Hippocampal formation (tissue), 2 donors: ENCODE measurements around the gene OR6B2.

Experiments
- DNase-seq, 2 donors: peaks; one replicate each; lab custom pipeline; 2025; lab: John Stamatoyannopoulos, UW

OR6B2 gene

GRCh38 chr2:240041363-240041762, 11.1 kb upstream of the OR6B2 start:
- no peak for DNase-seq

DNA sequence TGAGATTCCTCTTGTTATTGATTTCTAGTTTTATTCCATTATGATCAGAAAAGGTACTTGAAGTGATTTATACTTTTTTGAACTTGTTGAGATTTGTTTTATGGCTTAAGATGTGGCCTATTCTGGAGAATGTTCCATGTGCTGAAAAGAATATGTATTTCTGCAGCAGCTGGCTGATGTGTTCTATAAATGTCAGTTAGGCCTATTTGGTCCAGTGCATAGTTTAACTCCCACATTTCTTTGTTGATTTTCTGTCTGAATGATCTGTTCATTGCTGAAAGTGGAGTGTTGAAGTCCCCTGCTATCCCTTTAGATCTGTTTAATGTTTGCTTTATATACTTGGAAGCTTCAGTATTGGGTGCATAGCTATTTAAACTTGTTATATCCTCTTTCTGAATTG, 7.1 kb upstream of the OR6B2 start:
- no peak for DNase-seq

DNA sequence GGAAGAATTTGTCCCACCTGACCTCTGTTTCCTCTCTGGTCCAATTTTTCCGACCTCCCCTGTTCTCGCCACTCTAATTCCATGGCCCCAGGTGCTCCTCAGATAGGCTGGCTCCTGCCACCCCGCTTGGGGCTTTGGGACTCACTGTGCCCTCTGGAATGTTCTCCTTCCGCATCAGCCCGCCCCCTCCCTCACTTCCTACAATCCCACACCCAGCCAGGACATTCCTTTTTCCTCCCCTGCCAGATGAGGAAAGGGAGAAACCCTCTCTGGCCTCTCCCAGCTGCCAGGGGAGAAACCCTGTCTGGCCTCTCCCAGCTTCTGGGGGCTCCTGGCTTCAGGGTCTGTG, 3.1 kb upstream of the OR6B2 start:
- DNase-seq, result no peak

- DNase-seq, result no peak
Observed at GRCh38 chr2:240032406-240033329, 2.4 kb upstream of the OR6B2 start.

DNA sequence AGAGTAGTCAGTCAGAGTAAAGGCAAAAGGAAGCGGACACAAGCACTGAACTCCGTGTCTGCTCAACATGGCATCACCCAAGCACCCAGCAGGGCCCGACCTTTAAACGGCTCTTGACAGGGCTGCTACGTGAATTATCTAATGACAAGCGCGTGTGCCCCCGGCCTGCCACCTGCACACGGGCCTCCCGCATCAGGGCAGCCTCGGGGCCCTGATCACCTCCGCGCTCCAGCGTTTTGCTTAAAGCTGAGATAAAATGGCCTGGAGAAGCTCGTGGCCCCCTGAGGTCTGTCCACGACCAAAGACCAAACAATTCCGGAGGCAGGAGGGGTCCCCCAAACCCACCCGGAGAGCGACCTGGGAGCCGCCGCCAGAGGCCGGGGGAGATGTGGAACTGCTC, 5.5 kb downstream of the OR6B2 start:
- DNase-seq, result no peak

GRCh38 chr2:240023792-240024191, 6.4 kb downstream of the OR6B2 start:
- DNase-seq, result no peak

- DNase-seq, result peak in 1 of 2 donors; percentile 38
Observed at GRCh38 chr2:240021488-240022104, 8.6 kb downstream of the OR6B2 start.

- DNase-seq, result no peak
Observed at GRCh38 chr2:240018071-240018750, 12.0 kb downstream of the OR6B2 start.

- DNase-seq, result no peak
Observed at GRCh38 chr2:240014327-240014726, 15.9 kb downstream of the OR6B2 start.

DNA sequence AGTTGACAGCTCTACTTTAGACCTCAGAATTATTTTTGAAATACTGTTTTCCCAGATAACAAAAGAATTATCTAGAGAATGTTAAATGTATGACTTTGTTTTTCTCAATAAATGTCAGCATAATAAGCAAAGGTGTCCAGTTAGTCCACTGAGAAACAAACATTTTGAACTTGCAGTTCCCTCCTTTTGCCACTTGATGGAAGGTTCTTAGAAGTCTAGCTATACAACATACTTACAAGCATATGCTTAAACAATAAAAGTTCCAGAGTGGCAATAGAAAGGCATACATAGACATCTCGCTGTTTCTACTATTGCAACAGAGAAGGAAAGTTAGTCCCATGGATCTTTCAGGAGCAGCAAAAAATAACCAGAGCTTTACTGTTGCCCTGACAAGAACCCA, 16.9 kb downstream of the OR6B2 start:
- DNase-seq, result no peak

DNA sequence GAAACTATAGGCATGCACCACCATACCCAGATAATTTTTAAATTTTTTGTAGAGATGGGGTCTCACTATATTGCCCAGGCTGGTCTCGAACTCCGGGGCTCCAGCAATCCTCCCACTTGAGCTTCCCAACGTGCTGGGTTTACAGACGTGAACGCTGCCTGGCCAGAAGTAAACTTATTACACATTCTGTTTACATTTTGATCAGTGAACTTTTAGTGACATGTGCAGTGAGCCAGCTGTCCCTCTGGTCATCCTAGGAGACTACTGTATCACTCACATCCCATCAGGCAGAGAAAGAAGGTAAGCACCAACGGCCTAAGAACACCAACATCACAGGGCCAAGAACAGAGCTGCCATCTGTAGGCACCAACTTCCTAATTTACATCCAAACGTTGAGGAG, 27.2 kb downstream of the OR6B2 start:
- DNase-seq, result no peak

- DNase-seq, result no peak
Observed at GRCh38 chr2:240000671-240001070, 29.6 kb downstream of the OR6B2 start.

DNA sequence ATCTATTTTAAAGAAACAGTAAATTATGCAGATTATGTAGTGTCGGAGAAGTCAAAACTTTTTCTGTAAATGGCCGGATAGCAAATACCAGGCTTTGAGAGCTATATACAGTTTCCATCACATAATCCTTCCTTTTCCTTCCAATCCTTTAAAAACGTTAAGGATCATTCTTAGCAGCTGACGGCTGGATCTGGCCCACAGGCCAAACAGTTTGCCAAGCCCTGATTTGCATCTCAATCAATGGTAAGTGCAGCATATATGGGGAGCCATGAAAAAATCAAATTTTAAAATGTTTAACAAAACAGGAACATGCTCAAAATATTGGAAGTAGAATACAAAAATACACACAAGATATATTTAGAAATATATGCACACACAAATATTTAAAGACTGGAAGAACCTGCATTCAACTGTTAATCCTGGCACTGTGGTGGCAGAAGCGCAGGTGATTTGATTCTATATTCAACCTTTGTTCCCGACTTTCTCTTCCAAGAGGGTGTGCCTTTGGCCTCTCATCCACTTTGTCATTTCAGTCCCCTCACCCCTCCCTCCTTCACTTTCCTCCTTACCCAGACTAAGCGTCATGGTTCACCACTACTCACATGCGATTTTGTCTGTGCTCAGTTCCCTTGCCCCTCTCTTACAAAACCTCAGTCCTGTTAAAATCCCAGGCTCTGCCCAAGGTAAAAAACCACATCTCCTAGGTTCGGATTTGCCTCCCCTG, 32.4 kb downstream of the OR6B2 start:
- no peak for DNase-seq

GRCh38 chr2:239994086-239994485, 36.1 kb downstream of the OR6B2 start:
- no peak for DNase-seq

DNA sequence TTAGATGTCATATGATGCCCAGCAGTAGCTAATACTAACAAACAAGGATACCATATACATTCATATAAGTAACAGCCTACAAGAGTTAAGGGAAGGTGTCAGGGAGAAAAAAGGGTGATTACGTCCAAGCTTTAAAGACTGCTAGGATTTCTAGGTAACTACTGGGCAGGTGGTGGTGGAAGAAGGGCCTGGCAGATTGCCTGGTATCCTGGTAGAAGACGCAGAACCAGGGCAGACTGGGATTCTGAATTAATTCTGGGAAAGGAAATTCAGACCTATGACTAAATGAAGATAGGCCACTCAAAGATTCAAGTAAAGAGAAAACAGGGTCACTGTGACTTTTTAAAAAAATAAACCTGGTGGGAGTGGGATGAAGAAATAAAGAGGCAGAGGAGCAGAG, 36.9 kb downstream of the OR6B2 start:
- no peak for DNase-seq

GRCh38 chr2:239991689-239992314, 38.4 kb downstream of the OR6B2 start:
- DNase-seq, result peak in 1 of 2 donors; percentile 85

DNA sequence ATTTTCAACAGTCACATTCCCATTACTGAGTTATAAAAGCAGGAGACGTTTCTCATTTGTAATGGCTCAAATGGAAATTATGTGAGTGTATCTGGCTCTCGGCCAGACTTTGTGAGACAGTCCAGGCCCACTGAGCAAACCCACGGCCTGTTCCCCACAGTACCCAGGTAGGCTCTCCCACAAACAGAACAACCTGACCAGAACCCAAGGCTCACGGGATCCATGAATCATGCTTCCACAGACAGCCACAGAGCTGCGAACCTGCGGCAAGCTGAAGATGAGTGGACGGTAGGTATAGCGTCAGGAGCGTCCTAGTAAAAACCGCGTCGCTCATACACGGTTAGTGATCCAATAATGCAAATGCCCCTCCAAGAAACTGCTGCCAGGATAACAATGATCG, 39.3 kb downstream of the OR6B2 start:
- no peak for DNase-seq

GRCh38 chr2:239985356-239985755, 44.9 kb downstream of the OR6B2 start:
- DNase-seq, result no peak

DNA sequence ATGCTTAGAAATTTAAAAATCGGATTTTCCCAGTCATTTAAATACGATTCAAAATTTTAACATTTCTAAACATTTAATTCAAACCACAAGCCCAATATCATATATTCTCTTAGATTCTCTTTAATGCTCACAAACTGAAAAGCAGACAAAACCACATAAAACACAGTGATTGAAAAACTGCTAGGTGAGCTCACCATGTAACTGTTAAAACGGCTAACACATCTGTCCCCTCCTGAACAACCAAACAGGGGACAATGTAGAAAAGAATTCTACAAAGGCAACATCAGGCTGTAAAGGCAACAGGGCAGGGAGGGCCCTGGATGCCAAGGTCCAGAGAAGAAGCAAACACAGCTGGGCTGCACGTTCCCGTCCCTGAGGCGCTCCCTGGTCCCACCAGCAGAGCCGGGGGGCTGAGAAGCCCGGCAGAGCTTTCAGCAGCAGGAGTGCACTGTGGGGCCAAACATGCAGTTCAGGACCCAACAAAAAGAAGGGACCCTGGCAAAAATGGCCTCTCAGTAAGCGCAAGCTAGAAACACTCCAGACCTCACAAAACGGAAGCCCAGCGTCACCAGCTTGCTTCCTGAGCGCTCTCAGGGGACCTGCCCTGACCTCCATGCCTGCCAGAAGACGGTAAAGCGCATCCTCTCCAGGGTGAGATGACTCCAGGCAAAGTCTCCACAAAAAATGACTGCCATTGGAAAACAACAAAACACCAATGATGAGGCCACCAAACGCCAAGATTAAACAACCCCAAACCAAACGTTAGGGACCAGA, 45.6 kb downstream of the OR6B2 start:
- DNase-seq, result no peak

GRCh38 chr2:239983004-239983778, 47.0 kb downstream of the OR6B2 start:
- no peak for DNase-seq
